ENCODE results near the gene IPO5.

DNA sequence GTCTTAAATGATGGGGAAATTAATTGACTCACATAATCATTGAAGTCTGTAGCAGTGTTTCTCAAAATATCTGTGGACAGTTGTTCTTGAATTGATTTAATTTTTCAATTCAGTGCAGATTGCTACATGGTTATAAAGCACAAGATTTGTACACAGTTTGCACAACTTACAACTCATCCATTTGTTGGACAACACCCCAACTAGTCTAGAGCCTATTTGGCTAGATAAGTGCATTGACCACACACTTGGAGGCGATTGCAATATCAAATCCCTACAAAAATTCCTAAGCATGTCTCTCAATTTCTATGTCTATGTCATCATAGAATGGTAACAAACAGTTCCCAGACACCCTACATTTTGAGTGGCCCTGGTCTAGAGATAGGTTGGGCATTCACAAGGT is 48.0 kb upstream of the IPO5 start:
- TF ChIP-seq EGR1 (IDR thresholded peaks at IDR 0.05; ENCODE audit: borderline replicate concordance, low read depth, low read length) (no peak), MAX (IDR thresholded peaks at IDR 0.05) (no peak), EZH2 (IDR thresholded peaks at IDR 0.05; ENCODE audit: low read depth, low read length, severe bottlenecking) (no peak), POLR2AphosphoS5 (IDR thresholded peaks at IDR 0.05; ENCODE audit: low read depth, low read length) (no peak), JUN (IDR thresholded peaks at IDR 0.05; ENCODE audit: low read depth, low read length) (no peak), RFX5 (IDR thresholded peaks at IDR 0.05; ENCODE audit: borderline replicate concordance, low read depth, low read length) (no peak), POLR2A (IDR thresholded peaks at IDR 0.05; ENCODE audit: control extremely low read depth in 1 of 2, low read depth in 2 of 2, low read length in 2 of 2) (no peak), ASH2L (IDR thresholded peaks at IDR 0.05; ENCODE audit: low read length) (no peak), FOSL1 (IDR thresholded peaks at IDR 0.05; ENCODE audit: insufficient read depth, low read depth, low read length) (no peak), RAD21 (IDR thresholded peaks at IDR 0.05 in 1 of 2, conservative IDR thresholded peaks at IDR 0.05 in 1 of 2; ENCODE audit: low read depth in 2 of 2, low read length in 2 of 2) (no peak), ATF3 (IDR thresholded peaks at IDR 0.05; ENCODE audit: insufficient read depth, low read depth, low read length) (no peak), CHD1 (IDR thresholded peaks at IDR 0.05; ENCODE audit: low read depth, low read length) (no peak)
- TF ChIP-seq, protein P1, sequence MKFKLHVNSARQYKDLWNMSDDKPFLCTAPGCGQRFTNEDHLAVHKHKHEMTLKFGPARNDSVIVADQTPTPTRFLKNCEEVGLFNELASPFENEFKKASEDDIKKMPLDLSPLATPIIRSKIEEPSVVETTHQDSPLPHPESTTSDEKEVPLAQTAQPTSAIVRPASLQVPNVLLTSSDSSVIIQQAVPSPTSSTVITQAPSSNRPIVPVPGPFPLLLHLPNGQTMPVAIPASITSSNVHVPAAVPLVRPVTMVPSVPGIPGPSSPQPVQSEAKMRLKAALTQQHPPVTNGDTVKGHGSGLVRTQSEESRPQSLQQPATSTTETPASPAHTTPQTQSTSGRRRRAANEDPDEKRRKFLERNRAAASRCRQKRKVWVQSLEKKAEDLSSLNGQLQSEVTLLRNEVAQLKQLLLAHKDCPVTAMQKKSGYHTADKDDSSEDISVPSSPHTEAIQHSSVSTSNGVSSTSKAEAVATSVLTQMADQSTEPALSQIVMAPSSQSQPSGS (IDR thresholded peaks at IDR 0.05; ENCODE audit: low read length), result no peak
- TF ChIP-seq, protein P2, sequence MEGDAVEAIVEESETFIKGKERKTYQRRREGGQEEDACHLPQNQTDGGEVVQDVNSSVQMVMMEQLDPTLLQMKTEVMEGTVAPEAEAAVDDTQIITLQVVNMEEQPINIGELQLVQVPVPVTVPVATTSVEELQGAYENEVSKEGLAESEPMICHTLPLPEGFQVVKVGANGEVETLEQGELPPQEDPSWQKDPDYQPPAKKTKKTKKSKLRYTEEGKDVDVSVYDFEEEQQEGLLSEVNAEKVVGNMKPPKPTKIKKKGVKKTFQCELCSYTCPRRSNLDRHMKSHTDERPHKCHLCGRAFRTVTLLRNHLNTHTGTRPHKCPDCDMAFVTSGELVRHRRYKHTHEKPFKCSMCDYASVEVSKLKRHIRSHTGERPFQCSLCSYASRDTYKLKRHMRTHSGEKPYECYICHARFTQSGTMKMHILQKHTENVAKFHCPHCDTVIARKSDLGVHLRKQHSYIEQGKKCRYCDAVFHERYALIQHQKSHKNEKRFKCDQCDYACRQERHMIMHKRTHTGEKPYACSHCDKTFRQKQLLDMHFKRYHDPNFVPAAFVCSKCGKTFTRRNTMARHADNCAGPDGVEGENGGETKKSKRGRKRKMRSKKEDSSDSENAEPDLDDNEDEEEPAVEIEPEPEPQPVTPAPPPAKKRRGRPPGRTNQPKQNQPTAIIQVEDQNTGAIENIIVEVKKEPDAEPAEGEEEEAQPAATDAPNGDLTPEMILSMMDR (IDR thresholded peaks at IDR 0.05; ENCODE audit: control extremely low read depth in 1 of 3, insufficient read depth in 1 of 3, low read depth in 1 of 3, low read length in 3 of 3), result no peak
